SW480 (cell line): ENCODE measurements around the gene IL6.
"Not testable (repeated sequence)": the region's sequence is repeated elsewhere in the genome, so short reads cannot be mapped to it uniquely, and the experiment has no call there.

Source experiments
- DNase-seq: peaks from one replicate; pipeline ENCODE4 v3.0.0-alpha.2; 2016; ENCODE audit warnings: low spot score

IL6 gene

GRCh38 chr7:22728401-22729029, 1.5 kb downstream of the IL6 start:
- DNase-seq: peak; percentile 77

GRCh38 chr7:22729180-22729825, 2.3 kb downstream of the IL6 start:
- DNase-seq: no peak

DNA sequence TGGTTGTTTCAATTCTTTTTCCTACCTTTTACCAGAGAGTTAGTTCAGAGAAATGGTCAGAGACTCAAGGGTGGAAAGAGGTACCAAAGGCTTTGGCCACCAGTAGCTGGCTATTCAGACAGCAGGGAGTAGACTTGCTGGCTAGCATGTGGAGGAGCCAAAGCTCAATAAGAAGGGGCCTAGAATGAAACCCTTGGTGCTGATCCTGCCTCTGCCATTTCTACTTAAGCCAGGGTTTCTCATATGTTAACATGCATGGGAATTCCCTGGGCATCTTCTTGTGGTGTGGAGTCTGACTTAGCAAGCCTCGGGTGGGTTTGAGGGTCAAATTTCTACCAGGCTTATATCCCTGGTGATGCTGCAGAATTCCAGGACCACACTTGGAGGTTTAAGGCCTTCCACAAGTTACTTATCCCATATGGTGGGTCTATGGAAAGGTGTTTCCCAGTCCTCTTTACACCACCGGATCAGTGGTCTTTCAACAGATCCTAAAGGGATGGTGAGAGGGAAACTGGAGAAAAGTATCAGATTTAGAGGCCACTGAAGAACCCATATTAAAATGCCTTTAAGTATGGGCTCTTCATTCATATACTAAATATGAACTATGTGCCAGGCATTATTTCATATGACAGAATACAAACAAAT, 3.2 kb downstream of the IL6 start:
- no peak for DNase-seq

GRCh38 chr7:22730921-22731654, 4.1 kb downstream of the IL6 start:
- peak; percentile 58 for DNase-seq

DNA sequence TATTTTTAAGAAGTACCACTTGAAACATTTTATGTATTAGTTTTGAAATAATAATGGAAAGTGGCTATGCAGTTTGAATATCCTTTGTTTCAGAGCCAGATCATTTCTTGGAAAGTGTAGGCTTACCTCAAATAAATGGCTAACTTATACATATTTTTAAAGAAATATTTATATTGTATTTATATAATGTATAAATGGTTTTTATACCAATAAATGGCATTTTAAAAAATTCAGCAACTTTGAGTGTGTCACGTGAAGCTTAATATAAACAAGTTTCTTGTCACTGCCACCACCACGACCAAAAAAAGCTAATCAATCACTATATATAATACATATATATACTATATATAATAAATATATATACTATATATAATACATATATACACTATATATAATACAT, 4.8 kb downstream of the IL6 start:
- DNase-seq: no peak

GRCh38 chr7:22732556-22733126, 5.6 kb downstream of the IL6 start:
- DNase-seq: peak; percentile 66

- DNase-seq: no peak
Observed at GRCh38 chr7:22733761-22734160, 6.8 kb downstream of the IL6 start.

DNA sequence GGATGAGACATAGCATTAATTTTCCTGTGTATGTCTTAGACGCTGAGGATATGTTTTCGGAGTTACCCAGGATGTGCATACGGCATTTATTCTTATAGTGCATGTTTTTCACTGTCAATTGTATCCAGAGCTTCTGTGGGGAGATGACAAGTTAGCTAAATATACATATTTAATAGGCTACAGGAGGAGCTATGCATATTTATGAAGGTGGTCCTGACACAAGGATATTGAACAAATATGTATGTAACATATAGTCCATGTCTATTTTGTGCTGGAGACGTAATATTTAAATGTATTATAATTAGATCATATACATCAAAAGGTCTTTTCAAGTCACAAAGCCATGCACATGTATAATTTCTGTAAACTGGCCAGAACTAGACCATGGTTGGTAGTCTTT, 16.0 kb downstream of the IL6 start:
- DNase-seq: no peak

- no peak for DNase-seq
Observed at GRCh38 chr7:22751341-22751740, 24.3 kb downstream of the IL6 start.

DNA sequence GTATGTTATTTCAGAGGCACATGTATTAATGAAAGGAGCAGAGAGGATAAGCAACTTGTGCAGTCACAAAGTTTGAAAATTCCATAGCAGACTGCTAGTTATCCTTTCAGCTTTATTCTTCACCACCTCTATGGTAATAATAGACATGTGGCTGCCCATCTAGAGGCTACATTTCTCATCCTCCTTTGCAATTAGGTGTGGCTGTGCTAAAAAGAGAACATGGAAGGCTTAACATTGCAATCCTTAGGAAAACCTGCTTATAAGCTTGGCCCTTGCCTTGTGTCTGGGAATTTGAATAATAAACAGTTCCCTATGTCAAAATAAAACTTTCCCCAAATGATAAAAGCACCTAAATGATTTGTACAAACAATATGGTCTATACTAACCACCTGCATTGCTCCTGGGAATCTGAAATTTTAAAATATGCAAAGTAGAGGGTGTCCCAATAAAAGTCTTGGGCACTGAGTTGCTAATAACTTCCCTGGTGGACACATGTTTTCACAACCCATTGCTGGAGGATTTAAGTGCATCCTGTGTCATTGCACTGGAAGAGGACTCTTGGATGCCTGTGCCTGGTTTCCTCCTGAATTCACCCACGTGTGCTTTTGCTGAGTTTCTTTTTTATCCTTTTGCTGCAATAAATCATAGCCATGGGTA, 30.5 kb downstream of the IL6 start:
- no peak for DNase-seq

DNA sequence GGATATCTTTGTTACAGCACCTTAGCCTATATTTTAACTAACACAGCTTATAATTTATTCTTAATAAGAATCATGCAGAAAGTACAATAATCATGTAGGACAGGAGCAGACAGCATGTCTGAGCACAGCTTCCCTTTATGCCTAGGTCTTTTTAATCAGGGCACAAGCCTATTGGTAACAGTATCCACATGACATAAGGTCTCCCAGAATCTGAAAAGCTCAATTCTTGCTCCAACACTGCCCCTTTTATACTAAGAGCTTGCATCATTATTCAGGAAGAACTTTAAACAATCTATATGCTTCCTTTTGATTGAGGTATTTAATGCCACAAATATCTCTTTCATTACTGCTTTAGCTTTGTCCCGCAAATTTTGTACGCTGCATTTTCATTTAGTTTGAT, 31.6 kb downstream of the IL6 start:
- no peak for DNase-seq

DNA sequence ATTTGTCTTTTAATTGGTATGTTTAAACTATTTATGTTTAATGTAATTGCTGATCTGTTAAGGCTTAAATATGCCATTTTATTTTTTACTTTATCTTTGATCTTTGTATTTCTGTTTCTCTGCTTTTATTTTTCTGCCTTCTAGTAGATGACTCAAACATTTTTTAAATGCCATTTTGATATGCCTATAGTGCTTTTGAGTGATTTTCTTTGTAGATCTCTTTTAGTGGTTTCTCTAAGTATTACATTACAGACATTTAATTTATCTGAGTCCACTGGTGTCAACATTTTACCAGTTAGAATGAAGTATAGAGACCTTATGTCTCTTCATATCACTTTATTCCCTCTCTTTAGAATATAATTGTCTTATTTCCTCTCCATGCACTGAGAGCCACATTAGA, 32.7 kb downstream of the IL6 start:
- DNase-seq: no peak

DNA sequence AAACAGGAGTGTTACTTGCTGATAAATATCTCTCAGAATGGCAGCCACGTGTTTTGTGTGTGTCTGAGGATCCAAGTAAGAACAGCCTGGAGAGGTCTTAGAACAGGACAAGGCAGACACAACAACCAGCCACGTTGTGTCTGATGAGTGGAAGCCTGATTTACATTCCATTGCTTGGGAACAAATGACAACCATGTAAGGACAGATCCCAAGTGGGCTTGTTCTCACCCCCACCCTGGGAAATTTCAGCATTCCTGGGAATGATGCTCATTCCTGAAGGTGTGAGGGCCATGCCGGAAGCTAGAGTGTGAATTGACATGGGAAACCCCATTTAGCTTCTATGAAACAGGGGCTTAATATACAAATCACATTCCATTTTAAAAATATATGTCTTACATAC, 35.9 kb downstream of the IL6 start:
- DNase-seq: no peak

DNA sequence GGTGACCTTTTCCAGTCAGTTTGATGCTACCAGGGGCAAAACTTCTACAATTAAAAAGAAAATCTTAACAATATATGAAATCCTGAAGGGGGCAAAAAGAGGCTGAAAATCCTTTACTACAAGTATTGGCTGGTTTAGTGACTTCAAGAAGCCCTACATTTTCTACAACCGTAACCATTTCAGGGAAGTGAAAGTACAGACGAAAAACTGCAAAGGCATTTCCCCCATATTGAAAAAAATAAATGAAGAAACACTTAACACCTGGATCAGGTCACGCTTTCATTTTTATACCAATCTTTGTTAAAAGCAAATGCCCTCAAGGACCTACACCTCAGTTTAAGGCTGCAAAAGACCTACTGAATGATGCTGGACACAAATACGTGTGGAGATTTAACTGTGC, 38.6 kb downstream of the IL6 start:
- no peak for DNase-seq

DNA sequence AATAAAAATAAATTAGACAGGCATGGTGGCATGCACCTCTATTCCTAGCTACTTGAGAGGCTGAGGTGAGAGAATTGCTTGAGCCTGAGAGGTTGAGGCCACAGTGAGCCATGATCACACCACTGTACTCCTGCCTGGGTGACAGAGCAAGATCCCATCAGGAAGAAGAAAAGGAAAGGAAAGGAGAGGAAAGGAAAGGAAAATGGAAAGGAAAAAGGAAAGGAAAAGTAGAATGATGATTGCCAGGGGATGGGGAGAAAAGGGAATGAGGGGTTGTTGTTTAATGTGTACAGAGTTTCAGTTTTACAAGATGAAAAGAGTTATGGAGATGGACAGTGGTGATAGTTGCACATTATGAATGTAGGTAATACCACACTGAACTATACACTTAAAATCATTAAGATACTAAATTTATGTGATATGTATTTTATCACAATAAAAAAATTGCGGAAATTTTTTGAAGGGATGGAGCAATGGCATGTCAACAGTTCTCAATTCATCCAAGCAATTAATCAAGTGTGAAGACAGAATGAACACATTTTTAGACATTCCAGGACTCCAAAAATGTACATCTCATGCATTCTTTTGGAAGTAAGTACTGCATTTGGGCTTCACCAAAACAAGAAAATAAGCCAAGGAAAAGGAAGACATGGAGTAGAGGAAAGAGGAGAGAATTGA, 44.3 kb downstream of the IL6 start:
- DNase-seq: no peak

DNA sequence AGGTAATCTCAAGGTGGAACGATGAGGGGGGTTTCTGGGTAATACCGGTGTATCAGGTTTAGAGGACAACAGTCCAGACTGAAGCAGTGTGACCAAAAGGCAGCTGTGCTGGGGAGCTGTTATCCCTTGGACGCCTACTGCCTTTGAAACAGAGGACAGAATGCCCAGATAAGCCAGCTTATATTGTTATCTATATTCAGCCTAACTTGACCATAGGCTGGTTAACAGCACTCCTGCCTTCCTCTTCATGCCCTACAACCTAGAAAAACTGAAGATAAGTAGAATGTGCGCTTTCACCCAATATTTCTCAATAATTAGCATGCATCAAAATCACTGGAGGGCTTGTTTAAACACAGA, 44.9 kb downstream of the IL6 start:
- no peak for DNase-seq

GRCh38 chr7:22772885-22773284, 45.9 kb downstream of the IL6 start:
- DNase-seq: no peak

GRCh38 chr7:22776964-22777363, 50.0 kb downstream of the IL6 start:
- no peak for DNase-seq

GRCh38 chr7:22779730-22780323, 52.8 kb downstream of the IL6 start:
- DNase-seq: not testable (repeated sequence)

- no peak for DNase-seq
Observed at GRCh38 chr7:22781230-22781711, 54.3 kb downstream of the IL6 start.
